HG03439 (cell line): Measurements from ENCODE around the gene FGD4.

Experiments
- ATAC-seq: cut with Tn5 transposase; IDR thresholded peaks from one replicate; pipeline ENCODE4 v1.9.1; 2021; ENCODE audit warnings: mild to moderate bottlenecking, moderate library complexity; ENCODE audit not compliant: unreplicated experiment

FGD4 gene

GRCh38 chr12:32402946-32403345 lies 3.6 kb downstream of the FGD4 start:
- no peak for ATAC-seq

GRCh38 chr12:32407795-32408194 lies 8.4 kb downstream of the FGD4 start:
- no peak for ATAC-seq

GRCh38 chr12:32413412-32413811 lies 14.1 kb downstream of the FGD4 start:
- no peak for ATAC-seq

GRCh38 chr12:32418221-32418620 lies 18.9 kb downstream of the FGD4 start:
- no peak for ATAC-seq

- no peak for ATAC-seq
These were observed 19.7 kb downstream of the FGD4 start for GRCh38 chr12:32418903-32419519.

- ATAC-seq, result no peak
These were observed 20.2 kb downstream of the FGD4 start for GRCh38 chr12:32419520-32419960.

GRCh38 chr12:32420356-32420755 lies 21.0 kb downstream of the FGD4 start:
- ATAC-seq, result no peak

GRCh38 chr12:32423559-32423958 lies 24.2 kb downstream of the FGD4 start:
- ATAC-seq, result no peak

- ATAC-seq, result no peak
These were observed 31.7 kb downstream of the FGD4 start for GRCh38 chr12:32431025-32431424.

- no peak for ATAC-seq
These were observed 36.8 kb downstream of the FGD4 start for GRCh38 chr12:32435921-32436705.

- no peak for ATAC-seq
These were observed 37.7 kb downstream of the FGD4 start for GRCh38 chr12:32437095-32437515.

- ATAC-seq, result no peak
These were observed 40.9 kb downstream of the FGD4 start for GRCh38 chr12:32440120-32440865.

- no peak for ATAC-seq
These were observed 44.1 kb downstream of the FGD4 start for GRCh38 chr12:32443491-32443890.

- no peak for ATAC-seq
These were observed 45.5 kb downstream of the FGD4 start for GRCh38 chr12:32444895-32445294.

- ATAC-seq, result no peak
These were observed 46.0 kb downstream of the FGD4 start for GRCh38 chr12:32445356-32445755.

- ATAC-seq, result no peak
These were observed 47.2 kb downstream of the FGD4 start for GRCh38 chr12:32446316-32447119.

GRCh38 chr12:32448586-32448985 lies 49.2 kb downstream of the FGD4 start:
- ATAC-seq, result no peak

- no peak for ATAC-seq
These were observed 51.0 kb downstream of the FGD4 start for GRCh38 chr12:32450363-32450762.

GRCh38 chr12:32450768-32451167 lies 51.4 kb downstream of the FGD4 start:
- no peak for ATAC-seq

- ATAC-seq, result no peak
These were observed 52.5 kb downstream of the FGD4 start for GRCh38 chr12:32451816-32452215.

GRCh38 chr12:32454075-32454474 lies 54.7 kb downstream of the FGD4 start:
- ATAC-seq, result no peak
